WTC11 (cell line): ENCODE measurements around the gene TRIM44. TPM values are rescaled to one million over a fixed set of nuclear protein-coding genes. Genes with fewer than 3 reads are reported as not detected.
"Not testable (repeated sequence)": the region's sequence is repeated elsewhere in the genome, so short reads cannot be mapped to it uniquely, and the experiment has no call there.

ENCODE experiments used
- ATAC-seq: fragments of 200-7000 bp; cut with Tn5 transposase; 2 replicates; pipeline ENCODE4 v1.10.0; 2021; ENCODE audit warnings: mild to moderate bottlenecking, moderate library complexity
- CTCF ChIA-PET: fragments of 300-600 bp; sonication (Branson Sonifier 250); formaldehyde crosslinking; loops from one replicate; lab custom pipeline; 2021; ENCODE audit warnings: antibody characterized with exemption; lab: Charles Lee
- POLR2A ChIA-PET: fragments of 350-600 bp; sonication (Branson Sonifier 250); formaldehyde crosslinking; loops from one replicate; lab custom pipeline; 2021; ENCODE audit warnings: antibody characterized with exemption; lab: Charles Lee
- DNase-seq: peaks from one replicate; pipeline ENCODE4 v3.0.0; 2021; ENCODE audit warnings: low spot score
- H3K27ac Mint-ChIP-seq: 2 replicates; pipeline ENCODE4 v1.8.0; 2021; ENCODE audit warnings: mixed read lengths
- H3K27me3 Mint-ChIP-seq: 2 replicates; pipeline ENCODE4 v1.8.0; 2021; ENCODE audit warnings: low read depth, mild to moderate bottlenecking, moderate library complexity, mixed read lengths
- H3K36me3 Mint-ChIP-seq: 2 replicates; pipeline ENCODE4 v1.8.0; 2021; ENCODE audit warnings: mixed read lengths
- H3K4me1 Mint-ChIP-seq: 2 replicates; pipeline ENCODE4 v1.8.0; 2022; ENCODE audit warnings: mixed read lengths
- H3K4me3 Mint-ChIP-seq: 2 replicates; pipeline ENCODE4 v1.8.0; 2021; ENCODE audit warnings: mild to moderate bottlenecking, moderate library complexity, mixed read lengths
- H3K9me3 Mint-ChIP-seq: 2 replicates; pipeline ENCODE4 v1.8.0; 2021; ENCODE audit warnings: mixed read lengths
- ATF1 ChIP-seq: sonication (generic); formaldehyde crosslinking; IDR thresholded peaks from 2 replicates; pipeline ENCODE4 v1.8.1; 2023; ENCODE audit warnings: mild to moderate bottlenecking, moderate library complexity, missing genetic modification reagents
- ATF6 ChIP-seq: sonication (generic); formaldehyde crosslinking; IDR thresholded peaks from 2 replicates; pipeline ENCODE4 v1.8.1; 2023; ENCODE audit warnings: mild to moderate bottlenecking, missing genetic modification reagents
- CDX4 ChIP-seq: fragments of 250-450 bp; sonication (Bioruptor Pico); IDR thresholded peaks from 2 replicates; pipeline ENCODE4 v1.9.0; 2021; ENCODE audit warnings: moderate library complexity, mild to moderate bottlenecking, inconsistent platforms, borderline replicate concordance
- CREB1 ChIP-seq: sonication (generic); formaldehyde crosslinking; IDR thresholded peaks from 2 replicates; pipeline ENCODE4 v1.8.0; 2023; ENCODE audit warnings: mild to moderate bottlenecking, missing genetic modification reagents
- CREM ChIP-seq: sonication (generic); formaldehyde crosslinking; IDR thresholded peaks from 2 replicates; pipeline ENCODE4 v1.8.1; 2022; ENCODE audit warnings: mild to moderate bottlenecking, missing genetic modification reagents, moderate library complexity
- E2F5 ChIP-seq: sonication (generic); formaldehyde crosslinking; IDR thresholded peaks from 2 replicates; pipeline ENCODE4 v1.8.1; 2022; ENCODE audit warnings: mild to moderate bottlenecking, moderate library complexity, missing genetic modification reagents
- GABPB1 ChIP-seq: sonication (generic); formaldehyde crosslinking; IDR thresholded peaks from 2 replicates; pipeline ENCODE4 v1.8.1; 2023; ENCODE audit warnings: mild to moderate bottlenecking, missing genetic modification reagents
- GTF2I ChIP-seq: fragments of 250-450 bp; sonication (Bioruptor Pico); conservative IDR thresholded peaks from 2 replicates; pipeline ENCODE4 v1.4.0; 2021; ENCODE audit warnings: mild to moderate bottlenecking
- MXD4 ChIP-seq: fragments of 250-450 bp; sonication (Bioruptor Pico); IDR thresholded peaks from 2 replicates; pipeline ENCODE4 v1.8.0; 2021; ENCODE audit warnings: mild to moderate bottlenecking, moderate library complexity, borderline replicate concordance
- PRRX2 ChIP-seq: fragments of 250-450 bp; sonication (Bioruptor Pico); IDR thresholded peaks from 2 replicates; pipeline ENCODE4 v1.8.0; 2021; ENCODE audit warnings: mild to moderate bottlenecking
- SMAD4 ChIP-seq: sonication (generic); formaldehyde crosslinking; IDR thresholded peaks from 2 replicates; pipeline ENCODE4 v1.8.0; 2022; ENCODE audit warnings: mild to moderate bottlenecking, missing genetic modification reagents
- SP1 ChIP-seq: sonication (generic); formaldehyde crosslinking; conservative IDR thresholded peaks from 2 replicates; pipeline ENCODE4 v1.8.1; 2022; ENCODE audit warnings: missing genetic modification reagents
- USF1 ChIP-seq: sonication (generic); formaldehyde crosslinking; IDR thresholded peaks from 2 replicates; pipeline ENCODE4 v1.8.0; 2022; ENCODE audit warnings: mild to moderate bottlenecking, missing genetic modification reagents
- USF2 ChIP-seq: sonication (generic); formaldehyde crosslinking; IDR thresholded peaks from 2 replicates; pipeline ENCODE4 v1.8.1; 2023; ENCODE audit warnings: mild to moderate bottlenecking, missing genetic modification reagents, moderate library complexity
- ZSCAN18 ChIP-seq: fragments of 250-450 bp; sonication (Bioruptor Pico); IDR thresholded peaks from 2 replicates; pipeline ENCODE4 v2.1.2; 2022; ENCODE audit warnings: mild to moderate bottlenecking, moderate library complexity
- total RNA-seq: library from RNA; stranded (reverse); gene quantifications from 3 replicates; pipeline ENCODE4 v1.2.3, GENCODE V29; 2021

The TRIM44 gene
- total RNA-seq, 1 experiment from 2014 or later, result 27.4 TPM

- TF ChIP-seq ATF6 (no peak), ATF1 (CRISPR knock-in tag) (no peak), SP1 (no peak), USF1 (no peak), E2F5 (CRISPR knock-in tag) (no peak), PRRX2 (no peak), USF2 (CRISPR knock-in tag) (no peak), CDX4 (CRISPR knock-in tag) (no peak), CREB1 (CRISPR knock-in tag) (no peak)
Observed at GRCh38 chr11:35711924-35712323, 49.3 kb downstream of the TRIM44 start (continued).

GRCh38 chr11:35712533-35712932, 50.0 kb downstream of the TRIM44 start:
- DNase-seq, result no peak
- Mint-ChIP-seq H3K4me3 (no peak overlapping the region), H3K4me1 (peaks cover 10% of the 10 kb centered on the region)
- POLR2A ChIA-PET, result no interaction called here
- CTCF ChIA-PET, result interaction anchor here (0.7 to 1.3 kb wide), 4 partner anchors 109 to 553 kb away, joined by 3 to 9 read pairs (median 4); no protein-coding TSS in a partner anchor
- TF ChIP-seq CREM (CRISPR knock-in tag) (no peak), E2F5 (CRISPR knock-in tag) (no peak), GTF2I (CRISPR knock-in tag) (no peak), MXD4 (CRISPR knock-in tag) (no peak)
- TF ChIP-seq, all 79 proteins: peak for 0
- H3K27ac Mint-ChIP-seq, result no peak overlapping the region
- H3K36me3 Mint-ChIP-seq, result no peaks in the 10 kb centered on the region
- no peak for ATAC-seq
- H3K27me3 Mint-ChIP-seq, result no peaks in the 10 kb centered on the region
- H3K9me3 Mint-ChIP-seq, result no peaks in the 10 kb centered on the region

GRCh38 chr11:35714882-35715627, 52.5 kb downstream of the TRIM44 start:
- TF ChIP-seq GABPB1 (CRISPR knock-in tag), result no peak
- no peak for TF ChIP-seq SMAD4 (CRISPR knock-in tag)
- TF ChIP-seq ZSCAN18 (CRISPR knock-in tag), result no peak
- no peak for TF ChIP-seq ATF1 (CRISPR knock-in tag)
- TF ChIP-seq CDX4 (CRISPR knock-in tag), result no peak
- no peak overlapping the region for H3K27ac Mint-ChIP-seq
- H3K4me1 Mint-ChIP-seq, result peaks cover 10% of the 10 kb centered on the region
- ChIA-PET POLR2A (no interaction called here), CTCF (interaction anchor here (1.2 to 1.6 kb wide), 2 partner anchors 107 kb away, joined by 7 to 8 read pairs; no protein-coding TSS in a partner anchor)
- no peaks in the 10 kb centered on the region for H3K36me3 Mint-ChIP-seq
- DNase-seq, result no peak
- no peaks in the 10 kb centered on the region for H3K27me3 Mint-ChIP-seq
- no peak overlapping the region for H3K4me3 Mint-ChIP-seq
- ATAC-seq, result no peak
- no peaks in the 10 kb centered on the region for H3K9me3 Mint-ChIP-seq

- DNase-seq, H3K36me3 Mint-ChIP-seq, H3K9me3 Mint-ChIP-seq, H3K27ac Mint-ChIP-seq, POLR2A ChIA-PET, ATAC-seq, H3K27me3 Mint-ChIP-seq, H3K4me3 Mint-ChIP-seq, H3K4me1 Mint-ChIP-seq: not testable (repeated sequence)
- CTCF ChIA-PET, result interaction anchor here (1.2 kb wide), 1 partner anchor 106 kb away, joined by 7 read pairs; no protein-coding TSS in a partner anchor
Observed at GRCh38 chr11:35715677-35716076, 53.1 kb downstream of the TRIM44 start.
